H1 (cell line): ENCODE measurements around the gene RAI14. TPM values are rescaled to one million over a fixed set of nuclear protein-coding genes. Genes with fewer than 3 reads are reported as not detected.

ENCODE experiments used
- CTCF ChIA-PET: fragments of 300-600 bp; sonication (Branson Sonifier 250); formaldehyde crosslinking; loops from one replicate; lab custom pipeline; 2021; ENCODE audit not compliant: partially characterized antibody; lab: Charles Lee
- POLR2A ChIA-PET: fragments of 300-600 bp; sonication (Branson Sonifier 250); formaldehyde crosslinking; loops from one replicate; lab custom pipeline; 2021; ENCODE audit warnings: inconsistent platforms; ENCODE audit not compliant: partially characterized antibody; lab: Charles Lee
- DNase-seq, 2 experiments: peaks; one replicate each; pipeline versions ENCODE4 v3.0.0 to v3.0.0-alpha.2; 2010 to 2022; ENCODE audit warnings: low spot score in 2 of 2, low read depth in 1 of 2, mixed read lengths in 1 of 2
- FAIRE-seq: peaks from 2 replicates; lab custom pipeline; 2011; peaks lifted over from hg19 to GRCh38; lab: Jason Lieb, UNC
- H2AFZ ChIP-seq: 2 replicates; pipeline ENCODE4 v1.8.1; 2012; ENCODE audit warnings: low read length, inconsistent platforms
- H2AK5ac ChIP-seq: 2 replicates; pipeline ENCODE4 v1.6.1; 2013; ENCODE audit warnings: low read depth, low read length
- H2BK120ac ChIP-seq: replicated peaks from 2 replicates; pipeline ENCODE3; 2013; ENCODE audit warnings: low read depth, low read length, inconsistent platforms
- H2BK12ac ChIP-seq: 2 replicates; pipeline ENCODE4 v1.6.1; 2013; ENCODE audit warnings: low read depth, low read length
- H2BK15ac ChIP-seq: 2 replicates; pipeline ENCODE4 v1.6.1; 2013; ENCODE audit warnings: low read length
- H2BK20ac ChIP-seq: 2 replicates; pipeline ENCODE4 v1.6.1; 2013; ENCODE audit warnings: low read length
- H2BK5ac ChIP-seq: 2 replicates; pipeline ENCODE4 v1.6.1; 2013; ENCODE audit warnings: low read depth, low read length
- H3K14ac ChIP-seq: 2 replicates; pipeline ENCODE4 v1.6.1; 2013; ENCODE audit warnings: inconsistent platforms; ENCODE audit not compliant: insufficient read length
- H3K18ac ChIP-seq: 2 replicates; pipeline ENCODE4 v1.6.1; 2013; ENCODE audit warnings: low read length; ENCODE audit errors: extremely low read depth
- H3K23ac ChIP-seq: 2 replicates; pipeline ENCODE4 v1.6.1; 2013; ENCODE audit warnings: inconsistent platforms; ENCODE audit not compliant: insufficient read length
- H3K23me2 ChIP-seq: 2 replicates; pipeline ENCODE4 v1.6.1; 2013; ENCODE audit warnings: low read depth, low read length
- H3K27ac ChIP-seq: 2 replicates; pipeline ENCODE4 v1.6.1; 2011; ENCODE audit warnings: low read depth, low read length, inconsistent platforms
- H3K27me3 ChIP-seq, 4 experiments: replicated peaks in 1 of 4; 1 replicate in 1 of 4; 2 replicates in 3 of 4; pipeline versions ENCODE4 v1.6.1 to v1.8.1; 2011 to 2013; ENCODE audit warnings: low read length in 3 of 4, mild to moderate bottlenecking in 3 of 4, inconsistent platforms in 2 of 4, mixed read lengths in 2 of 4, moderate library complexity in 1 of 4; ENCODE audit not compliant: control insufficient read depth in 3 of 4, insufficient read depth in 3 of 4; ENCODE audit errors: extremely low read depth in 1 of 4
- H3K36me3 ChIP-seq, 4 experiments: 2 replicates each; pipeline versions ENCODE4 v1.6.1 to v1.8.1; 2011 to 2013; ENCODE audit warnings: mild to moderate bottlenecking in 4 of 4, low read length in 3 of 4, moderate library complexity in 2 of 4, control low read depth in 1 of 4, inconsistent platforms in 1 of 4; ENCODE audit not compliant: insufficient read depth in 4 of 4, control insufficient read depth in 2 of 4
- H3K4ac ChIP-seq: replicated peaks from 2 replicates; pipeline ENCODE3; 2013; ENCODE audit warnings: low read length, low read depth, mixed read lengths, inconsistent platforms; ENCODE audit not compliant: insufficient read length
- H3K4me1 ChIP-seq, 4 experiments: replicated peaks in 1 of 4; 1 replicate in 1 of 4; 2 replicates in 3 of 4; pipeline versions ENCODE4 v1.6.1 to v1.8.1; 2011 to 2013; ENCODE audit warnings: low read length in 3 of 4, inconsistent platforms in 2 of 4, mixed read lengths in 1 of 4; ENCODE audit not compliant: insufficient read depth in 4 of 4, control insufficient read depth in 3 of 4
- H3K4me2 ChIP-seq, 2 experiments: 2 replicates each; pipeline versions ENCODE4 v1.6.1 to v1.8.1; 2011 to 2013; ENCODE audit warnings: low read depth in 2 of 2, low read length in 2 of 2, control low read depth in 1 of 2, inconsistent platforms in 1 of 2, mild to moderate bottlenecking in 1 of 2; ENCODE audit not compliant: insufficient read depth in 1 of 2
- H3K4me3 ChIP-seq, 4 experiments: fragments of 200-600, 300-600 bp in 1 of 4; sonication (generic), shearing (Covaris generic), sonication (Bioruptor Twin) in 1 of 4; 2 replicates each; pipeline versions ENCODE4 v1.5.1 to v1.8.1; 2011 to 2016; ENCODE audit warnings: low read length in 4 of 4, low read depth in 3 of 4, control low read depth in 2 of 4, inconsistent platforms in 2 of 4, mild to moderate bottlenecking in 2 of 4, mixed read lengths in 1 of 4, moderate library complexity in 1 of 4; ENCODE audit not compliant: insufficient read depth in 2 of 4; ENCODE audit errors: extremely low read depth in 1 of 4
- H3K56ac ChIP-seq: replicated peaks from 2 replicates; pipeline ENCODE3; 2013; ENCODE audit warnings: low read depth, mild to moderate bottlenecking, mixed read lengths, low read length, inconsistent platforms; ENCODE audit not compliant: insufficient read length
- H3K79me1 ChIP-seq: 2 replicates; pipeline ENCODE4 v1.6.1; 2013; ENCODE audit warnings: low read depth, low read length, control low read depth
- H3K79me2 ChIP-seq, 2 experiments: 2 replicates each; pipeline versions ENCODE4 v1.6.1 to v1.8.1; 2012 to 2013; ENCODE audit warnings: low read length in 2 of 2, mild to moderate bottlenecking in 2 of 2, inconsistent platforms in 1 of 2; ENCODE audit not compliant: insufficient read depth in 2 of 2, control insufficient read depth in 1 of 2
- H3K9ac ChIP-seq, 4 experiments: replicated peaks in 1 of 4; 1 replicate in 1 of 4; 2 replicates in 3 of 4; pipeline versions ENCODE4 v1.6.1 to v1.8.1; 2011 to 2013; ENCODE audit warnings: low read depth in 3 of 4, low read length in 3 of 4, control low read depth in 2 of 4, mild to moderate bottlenecking in 2 of 4, moderate library complexity in 2 of 4, inconsistent platforms in 1 of 4; ENCODE audit errors: extremely low read depth in 1 of 4
- H3K9me3 ChIP-seq, 2 experiments: 2 replicates each; pipeline versions ENCODE4 v1.6.1 to v1.8.1; 2012 to 2013; ENCODE audit warnings: mild to moderate bottlenecking in 2 of 2, moderate library complexity in 2 of 2, control low read depth in 1 of 2, inconsistent platforms in 1 of 2, low read depth in 1 of 2, low read length in 1 of 2, mixed read lengths in 1 of 2; ENCODE audit not compliant: insufficient read depth in 2 of 2
- H4K20me1 ChIP-seq, 2 experiments: replicated peaks in 1 of 2; 2 replicates each; pipeline versions ENCODE3 to v1.8.1; 2011 to 2013; ENCODE audit warnings: inconsistent platforms in 2 of 2, low read length in 2 of 2, mild to moderate bottlenecking in 1 of 2; ENCODE audit not compliant: insufficient read depth in 2 of 2, control insufficient read depth in 1 of 2
- H4K5ac ChIP-seq: 2 replicates; pipeline ENCODE4 v1.6.1; 2013; ENCODE audit warnings: low read length, low read depth, mixed read lengths, inconsistent platforms; ENCODE audit not compliant: insufficient read length
- H4K8ac ChIP-seq: 2 replicates; pipeline ENCODE4 v1.8.0; 2013; ENCODE audit warnings: mild to moderate bottlenecking, moderate library complexity, low read length, inconsistent platforms; ENCODE audit not compliant: insufficient read depth; ENCODE audit errors: extremely low read depth
- H4K91ac ChIP-seq: replicated peaks from 2 replicates; pipeline ENCODE3; 2013; ENCODE audit warnings: low read length, mixed read lengths, inconsistent platforms; ENCODE audit not compliant: insufficient read length
- BCL11A ChIP-seq, 2 experiments: IDR thresholded peaks; one replicate each; pipeline ENCODE4 v1.6.1; 2011; ENCODE audit warnings: low read depth in 2 of 2, low read length in 2 of 2, mild to moderate bottlenecking in 2 of 2
- BRCA1 ChIP-seq: IDR thresholded peaks from 2 replicates; pipeline ENCODE4 v1.6.1; 2012; ENCODE audit warnings: low read depth, low read length, improper control_type of control experiment
- CEBPB ChIP-seq: IDR thresholded peaks from 2 replicates; pipeline ENCODE4 v1.6.1; 2012; ENCODE audit warnings: low read depth, low read length
- CHD2 ChIP-seq: IDR thresholded peaks from 2 replicates; pipeline ENCODE4 v1.6.1; 2012; ENCODE audit warnings: low read length, improper control_type of control experiment
- GABPA ChIP-seq: IDR thresholded peaks from 2 replicates; pipeline ENCODE4 v1.6.1; 2011; ENCODE audit warnings: mild to moderate bottlenecking, low read length, moderate library complexity, borderline replicate concordance; ENCODE audit not compliant: insufficient read depth
- GTF2F1 ChIP-seq: IDR thresholded peaks from 2 replicates; pipeline ENCODE4 v1.6.1; 2012; ENCODE audit warnings: low read depth, low read length, improper control_type of control experiment, borderline replicate concordance
- JUND ChIP-seq: IDR thresholded peaks from 2 replicates; pipeline ENCODE4 v1.6.1; 2011; ENCODE audit warnings: mild to moderate bottlenecking, improper control_type of control experiment, low read length
- KDM5A ChIP-seq: fragments of 200-600 bp; IDR thresholded peaks from 2 replicates; pipeline ENCODE4 v1.7.1; 2012; ENCODE audit warnings: mild to moderate bottlenecking, low read length, inconsistent platforms, mixed read lengths
- SIN3A ChIP-seq, 2 experiments: IDR thresholded peaks in 1 of 2; conservative IDR thresholded peaks in 1 of 2; 2 replicates each; pipeline ENCODE4 v1.6.1; 2011 to 2012; ENCODE audit warnings: low read length in 2 of 2, improper control_type of control experiment in 1 of 2, low read depth in 1 of 2, mild to moderate bottlenecking in 1 of 2
- SRF ChIP-seq: IDR thresholded peaks from 2 replicates; pipeline ENCODE4 v1.6.1; 2011; ENCODE audit warnings: mild to moderate bottlenecking, low read depth, low read length, moderate library complexity
- USF2 ChIP-seq: IDR thresholded peaks from 2 replicates; pipeline ENCODE4 v1.6.1; 2011; ENCODE audit warnings: low read length, improper control_type of control experiment
- ZNF274 ChIP-seq: IDR thresholded peaks from 2 replicates; pipeline ENCODE4 v1.7.0; 2012; ENCODE audit warnings: low read length, borderline replicate concordance; ENCODE audit errors: extremely low read depth
- WGBS, 2 experiments: shearing (Covaris generic) in 1 of 2; methylation state at CpG; one replicate each; pipeline versions ENCODE4 v1.1.6 to v1.1.7; 2013 to 2015; ENCODE audit warnings: low lambda C conversion rate in 2 of 2, mixed read lengths in 2 of 2, inconsistent platforms in 1 of 2, low coverage in 1 of 2, missing lambda C conversion rate in 1 of 2; ENCODE audit not compliant: insufficient replicate concordance in 2 of 2, insufficient coverage in 1 of 2, insufficient read length in 1 of 2; ENCODE audit errors: extremely low coverage in 1 of 2, missing lambda C conversion rate in 1 of 2; 5-methylcytosine and 5-hydroxymethylcytosine counted together
- polyA plus RNA-seq, 7 experiments: library from polyadenylated mRNA; depleted of rRNA in 3 of 7; stranded (reverse) in 5 of 7; unstranded in 2 of 7; fragments of >200 nt in 5 of 7; fragments of 200-250 nt in 2 of 7; gene quantifications; 1 replicate in 5 of 7; 2 replicates in 1 of 7; 4 replicates in 1 of 7; pipeline versions ENCODE4 v1.2.1 to v1.2.3, GENCODE V29; 2011 to 2013; ENCODE audit warnings: missing spikeins in 2 of 7, mixed read lengths in 2 of 7
- total RNA-seq: library from RNA; stranded (reverse); fragmentation: NEBNext Ultra II Directional; extraction: Animal tissue kit (Norgen Biotek cat#: 25700); gene quantifications from 2 replicates; pipeline ENCODE4 v1.2.1, GENCODE V29; 2021

Gene RAI14
- total and polyA plus RNA-seq, 2 of the 8 experiments (the other 6 are each of a cell fraction or from before 2014, with no cell fraction given): 48.4 to 210 TPM

GRCh38 chr5:34775886-34776285 lies 119.8 kb downstream of the RAI14 start:
- peaks cover 0 to 13% of the 10 kb centered on the region in 2 experiments; a peak in 1 of 4 replicates for H3K79me2 ChIP-seq
- H2AK5ac ChIP-seq: no peak overlapping the region
- H4K8ac ChIP-seq: no peak overlapping the region
- H3K4me2 ChIP-seq: no peak overlapping the region
- no peak overlapping the region for H2BK5ac ChIP-seq
- no peak overlapping the region for H3K9ac ChIP-seq
- no peaks in the 10 kb centered on the region for H4K20me1 ChIP-seq
- H3K4me1 ChIP-seq: no peaks in the 10 kb centered on the region
- no peak for DNase-seq
- no peak overlapping the region for H3K56ac ChIP-seq
- H3K14ac ChIP-seq: no peak overlapping the region
- no peak overlapping the region for H3K27ac ChIP-seq
- H3K23ac ChIP-seq: no peak overlapping the region
- FAIRE-seq: no peak
- ChIA-PET CTCF (no interaction called here), POLR2A (no interaction called here)
- H2BK20ac ChIP-seq: no peak overlapping the region
- H3K9me3 ChIP-seq: peaks cover 0 to 5% of the 10 kb centered on the region in 2 experiments; a peak in 1 of 4 replicates
- H3K27me3 ChIP-seq: no peaks in the 10 kb centered on the region
- no peaks in the 10 kb centered on the region for H3K79me1 ChIP-seq
- no peak overlapping the region for H2BK15ac ChIP-seq
- no peaks in the 10 kb centered on the region for H3K23me2 ChIP-seq
- H4K5ac ChIP-seq: no peak overlapping the region
- H3K36me3 ChIP-seq: peaks cover 0 to 10% (median 0%) of the 10 kb centered on the region in 4 experiments; a peak in 3 of 8 replicates
- no peak overlapping the region for H4K91ac ChIP-seq
- H3K4me3 ChIP-seq: no peak overlapping the region
- no peak overlapping the region for H3K4ac ChIP-seq
- no peak overlapping the region for H2AFZ ChIP-seq
- 89% methylated on average over 1 of the region's 1 CpG; no CpG with 5 or more reads in 1 of the 2 experiments for WGBS, 2 experiments
- no peak overlapping the region for H2BK12ac ChIP-seq
- H3K18ac ChIP-seq: no peak overlapping the region
- H2BK120ac ChIP-seq: no peak overlapping the region
- TF ChIP-seq KDM5A (no peak), USF2 (no peak), CEBPB (no peak), ZNF274 (no peak), BCL11A (IDR thresholded peaks at IDR 0.05; ENCODE audit: low read depth in 2 of 2, low read length in 2 of 2) (no peak), JUND (no peak), SIN3A (conservative IDR thresholded peaks at IDR 0.05 in 1 of 2, IDR thresholded peaks at IDR 0.05 in 1 of 2; ENCODE audit: low read depth in 1 of 2, low read length in 2 of 2) (no peak), GABPA (no peak), CHD2 (no peak), GTF2F1 (no peak), SRF (no peak), BRCA1 (no peak)
